GM21825 (cell line): ENCODE measurements around the gene CDC40.
A peak's percentile ranks its signal among the peaks of the same experiment; 100 is the strongest.
"Not testable (repeated sequence)": the region's sequence is repeated elsewhere in the genome, so short reads cannot be mapped to it uniquely, and the experiment has no call there.

Source experiments
- ATAC-seq: cut with Tn5 transposase; IDR thresholded peaks from one replicate; pipeline ENCODE4 v1.9.1; 2021; ENCODE audit warnings: mild to moderate bottlenecking, moderate library complexity; ENCODE audit not compliant: unreplicated experiment

The CDC40 gene

GRCh38 chr6:110198561-110198960 lies 18.3 kb downstream of the CDC40 start:
- ATAC-seq, result no peak

- ATAC-seq, result no peak
Observed at GRCh38 chr6:110201151-110201884, 21.1 kb downstream of the CDC40 start.

GRCh38 chr6:110207652-110208051 lies 27.4 kb downstream of the CDC40 start:
- ATAC-seq, result no peak

- no peak for ATAC-seq
Observed at GRCh38 chr6:110211753-110212152, 31.5 kb downstream of the CDC40 start.

- no peak for ATAC-seq
Observed at GRCh38 chr6:110214338-110214737, 34.1 kb downstream of the CDC40 start.

GRCh38 chr6:110216140-110216539 lies 35.9 kb downstream of the CDC40 start:
- ATAC-seq, result no peak

- no peak for ATAC-seq
Observed at GRCh38 chr6:110217266-110217665, 37.0 kb downstream of the CDC40 start.

- ATAC-seq, result no peak
Observed at GRCh38 chr6:110221738-110222137, 41.5 kb downstream of the CDC40 start.

GRCh38 chr6:110226261-110226660 lies 46.0 kb downstream of the CDC40 start:
- no peak for ATAC-seq

GRCh38 chr6:110232450-110232849 lies 52.2 kb downstream of the CDC40 start:
- ATAC-seq, result no peak

GRCh38 chr6:110233770-110234374 lies 53.6 kb downstream of the CDC40 start:
- peak; percentile 88 for ATAC-seq

- not testable (repeated sequence) for ATAC-seq
Observed at GRCh38 chr6:110236007-110236406, 55.8 kb downstream of the CDC40 start.

GRCh38 chr6:110239526-110240274 lies 59.5 kb downstream of the CDC40 start:
- ATAC-seq, result no peak

- ATAC-seq, result not testable (repeated sequence)
Observed at GRCh38 chr6:110244621-110245020, 64.4 kb downstream of the CDC40 start.

- no peak for ATAC-seq
Observed at GRCh38 chr6:110246378-110246777, 66.2 kb downstream of the CDC40 start.

GRCh38 chr6:110246900-110247546 lies 66.8 kb downstream of the CDC40 start:
- ATAC-seq, result no peak

- ATAC-seq, result no peak
Observed at GRCh38 chr6:110250058-110250457, 69.8 kb downstream of the CDC40 start.

GRCh38 chr6:110250838-110251237 lies 70.6 kb downstream of the CDC40 start:
- ATAC-seq, result no peak

GRCh38 chr6:110255211-110255750 lies 75.1 kb downstream of the CDC40 start:
- no peak for ATAC-seq

- ATAC-seq, result no peak
Observed at GRCh38 chr6:110256366-110256765, 76.1 kb downstream of the CDC40 start.

GRCh38 chr6:110265273-110265672 lies 85.0 kb downstream of the CDC40 start:
- no peak for ATAC-seq
